ENCODE results near the gene CUBN. TPM values are rescaled to one million over a fixed set of nuclear protein-coding genes. Genes with fewer than 3 reads are reported as not detected.

The CUBN gene
- total and polyA plus RNA-seq, 10 of the 15 experiments (the other 5 are each of a cell fraction or from before 2014, with no cell fraction given) = under 0.01 to 0.14 (median 0.02) TPM; not detected in 6

DNA sequence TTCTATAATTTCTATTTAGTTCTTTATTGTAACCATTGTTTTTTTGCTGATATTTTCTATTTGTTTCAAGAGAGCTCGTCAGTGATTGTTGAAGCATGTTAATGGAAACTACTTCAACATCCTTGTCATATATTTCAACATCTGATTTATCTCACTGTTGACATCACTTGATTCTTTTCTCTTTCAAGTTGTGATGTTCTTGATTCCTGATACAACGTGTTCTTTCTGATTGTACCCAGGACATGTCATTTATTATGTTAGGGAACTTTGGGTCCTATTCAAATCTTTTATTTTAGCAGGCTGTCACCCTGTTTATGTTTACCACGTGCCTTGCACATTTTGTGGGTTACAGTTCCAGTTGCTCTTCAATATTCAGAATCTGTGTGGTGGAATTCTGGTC lies 232.6 kb downstream of the CUBN start:
- in situ Hi-C loops (cut with MboI) = no loop called here
- ChIA-PET RAD21 (ENCODE audit: unreplicated experiment) (no interaction called here), CTCF (no interaction called here), POLR2A (no interaction called here), SMC1A (ENCODE audit: uncharacterized antibody, unreplicated experiment) (no interaction called here)
- BruUV-seq (replicated peaks) = no TSS peak
- no peaks in the 10 kb centered on the region for H3K4me1 ChIP-seq (ENCODE audit: control insufficient read depth, insufficient read depth, low read length)
- H4K20me1 ChIP-seq (ENCODE audit: control insufficient read depth, insufficient read depth) = no peaks in the 10 kb centered on the region
- no peak overlapping the region for H2AFZ ChIP-seq (ENCODE audit: control insufficient read depth, low read depth, low read length)
- H3K9ac ChIP-seq (ENCODE audit: control insufficient read depth, insufficient read depth, low read length) = no peak overlapping the region
- ATAC-seq = no peak
- no peaks in the 10 kb centered on the region for H3K36me3 ChIP-seq (ENCODE audit: control insufficient read depth in 2 of 2, insufficient read depth in 2 of 2, low read length in 1 of 2)
- 0% methylated on average over 3 of the region's 3 CpGs for WGBS (ENCODE audit: insufficient coverage, insufficient replicate concordance, low lambda C conversion rate, missing lambda C conversion rate)
- H3K27ac ChIP-seq (ENCODE audit: control insufficient read depth, insufficient read depth) = no peak overlapping the region
- no peaks in the 10 kb centered on the region; a peak in 1 of 4 replicates for H3K27me3 ChIP-seq (replicated peaks in 1 of 2; ENCODE audit: control insufficient read depth in 2 of 2, insufficient read depth in 2 of 2, low read length in 1 of 2)
- FAIRE-seq = no peak
- H3K79me2 ChIP-seq (ENCODE audit: control insufficient read depth, insufficient read depth, low read length) = no peaks in the 10 kb centered on the region
- H3K9me3 ChIP-seq (replicated peaks; ENCODE audit: control insufficient read depth, insufficient read depth, low read length) = no peaks in the 10 kb centered on the region
- no peak overlapping the region for H3K4me2 ChIP-seq (ENCODE audit: control insufficient read depth, insufficient read depth)
- intact Hi-C loops (cut with micrococcal nuclease; ENCODE audit: unreplicated experiment) = no loop called here
- DNase-seq (ENCODE audit: low read depth, low spot score) = no peak
- no peak overlapping the region for H3K4me3 ChIP-seq
- no peak for TF ChIP-seq NFIC (IDR thresholded peaks at IDR 0.05; ENCODE audit: low read depth, low read length)
- TF ChIP-seq, protein P1, sequence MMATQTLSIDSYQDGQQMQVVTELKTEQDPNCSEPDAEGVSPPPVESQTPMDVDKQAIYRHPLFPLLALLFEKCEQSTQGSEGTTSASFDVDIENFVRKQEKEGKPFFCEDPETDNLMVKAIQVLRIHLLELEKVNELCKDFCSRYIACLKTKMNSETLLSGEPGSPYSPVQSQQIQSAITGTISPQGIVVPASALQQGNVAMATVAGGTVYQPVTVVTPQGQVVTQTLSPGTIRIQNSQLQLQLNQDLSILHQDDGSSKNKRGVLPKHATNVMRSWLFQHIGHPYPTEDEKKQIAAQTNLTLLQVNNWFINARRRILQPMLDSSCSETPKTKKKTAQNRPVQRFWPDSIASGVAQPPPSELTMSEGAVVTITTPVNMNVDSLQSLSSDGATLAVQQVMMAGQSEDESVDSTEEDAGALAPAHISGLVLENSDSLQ (IDR thresholded peaks at IDR 0.05) = no peak
- no peak for TF ChIP-seq MTA2 (IDR thresholded peaks at IDR 0.05; ENCODE audit: low read depth)
- no peak for TF ChIP-seq YY1 (IDR thresholded peaks at IDR 0.05; ENCODE audit: low read depth, low read length)
- TF ChIP-seq ZNF622 (IDR thresholded peaks at IDR 0.05) = no peak
- TF ChIP-seq, protein P2, sequence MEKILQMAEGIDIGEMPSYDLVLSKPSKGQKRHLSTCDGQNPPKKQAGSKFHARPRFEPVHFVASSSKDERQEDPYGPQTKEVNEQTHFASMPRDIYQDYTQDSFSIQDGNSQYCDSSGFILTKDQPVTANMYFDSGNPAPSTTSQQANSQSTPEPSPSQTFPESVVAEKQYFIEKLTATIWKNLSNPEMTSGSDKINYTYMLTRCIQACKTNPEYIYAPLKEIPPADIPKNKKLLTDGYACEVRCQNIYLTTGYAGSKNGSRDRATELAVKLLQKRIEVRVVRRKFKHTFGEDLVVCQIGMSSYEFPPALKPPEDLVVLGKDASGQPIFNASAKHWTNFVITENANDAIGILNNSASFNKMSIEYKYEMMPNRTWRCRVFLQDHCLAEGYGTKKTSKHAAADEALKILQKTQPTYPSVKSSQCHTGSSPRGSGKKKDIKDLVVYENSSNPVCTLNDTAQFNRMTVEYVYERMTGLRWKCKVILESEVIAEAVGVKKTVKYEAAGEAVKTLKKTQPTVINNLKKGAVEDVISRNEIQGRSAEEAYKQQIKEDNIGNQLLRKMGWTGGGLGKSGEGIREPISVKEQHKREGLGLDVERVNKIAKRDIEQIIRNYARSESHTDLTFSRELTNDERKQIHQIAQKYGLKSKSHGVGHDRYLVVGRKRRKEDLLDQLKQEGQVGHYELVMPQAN (conservative IDR thresholded peaks at IDR 0.05) = no peak
- no peak for TF ChIP-seq EP300 (IDR thresholded peaks at IDR 0.05; ENCODE audit: borderline replicate concordance in 1 of 2, control insufficient read depth in 1 of 2, low read depth in 2 of 2, low read length in 2 of 2)
- no peak for TF ChIP-seq KLF5 (IDR thresholded peaks at IDR 0.05; ENCODE audit: partially characterized antibody)
- no peak for TF ChIP-seq SREBF1 (IDR thresholded peaks at IDR 0.05; ENCODE audit: low read length)

Data from GM12878 (cell line).